Ectodermal cell (in vitro differentiated cells): ENCODE measurements around the gene ACSM2B.
"Not testable (repeated sequence)": the region's sequence is repeated elsewhere in the genome, so short reads cannot be mapped to it uniquely, and the experiment has no call there.

Experiments
- H3K27ac ChIP-seq: 2 replicates; pipeline ENCODE4 v1.7.0; 2013; ENCODE audit warnings: mild to moderate bottlenecking, low read depth, low read length; ENCODE audit not compliant: insufficient read depth, poor library complexity, severe bottlenecking
- H3K27me3 ChIP-seq: 2 replicates; pipeline ENCODE4 v1.7.0; 2013; ENCODE audit warnings: mild to moderate bottlenecking, low read length; ENCODE audit not compliant: insufficient read depth, control insufficient read depth, poor library complexity, severe bottlenecking
- H3K36me3 ChIP-seq: one replicate; pipeline ENCODE4 v1.7.0; 2013; ENCODE audit warnings: low read length; ENCODE audit not compliant: control insufficient read depth, insufficient read depth
- H3K4me1 ChIP-seq: one replicate; pipeline ENCODE4 v1.7.0; 2013; ENCODE audit warnings: low read length; ENCODE audit not compliant: control insufficient read depth, insufficient read depth
- H3K4me3 ChIP-seq: 2 replicates; pipeline ENCODE4 v1.7.0; 2013; ENCODE audit warnings: low read depth, low read length, control low read depth; ENCODE audit not compliant: insufficient read depth
- H3K9me3 ChIP-seq: 2 replicates; pipeline ENCODE4 v1.7.0; 2013; ENCODE audit warnings: mild to moderate bottlenecking, low read length, moderate library complexity; ENCODE audit not compliant: control insufficient read depth
- whole genome bisulfite sequencing, 2 experiments: methylation state at CpG; one replicate each; pipeline ENCODE4 v1.1.7; 2013; ENCODE audit warnings: missing lambda C conversion rate in 2 of 2; 5-methylcytosine and 5-hydroxymethylcytosine counted together

Gene ACSM2B

GRCh38 chr16:20490994-20491393, 85.2 kb downstream of the ACSM2B start:
- H3K27ac ChIP-seq, H3K36me3 ChIP-seq, H3K4me3 ChIP-seq, H3K4me1 ChIP-seq, H3K9me3 ChIP-seq, H3K27me3 ChIP-seq: not testable (repeated sequence)
- WGBS, 2 experiments = no CpG with 5 or more reads among the region's 3 CpGs
